ENCODE results near the gene GCKR.

GRCh38 chr2:27485496-27485895 lies 11.1 kb upstream of the GCKR start:
- TF ChIP-seq POLR2AphosphoS5 (IDR thresholded peaks at IDR 0.05), result no peak
- TF ChIP-seq POLR2A (IDR thresholded peaks at IDR 0.05), result no peak
- no peak for TF ChIP-seq CTCF (IDR thresholded peaks at IDR 0.05)

All from suprapubic skin (tissue), 4 donors.